Umbilical cord (tissue), 2 donors: ENCODE data around the gene SBF1. TPM values are rescaled to one million over a fixed set of nuclear protein-coding genes. Genes with fewer than 3 reads are reported as not detected.
"Not testable (repeated sequence)": the region's sequence is repeated elsewhere in the genome, so short reads cannot be mapped to it uniquely, and the experiment has no call there.

Source experiments
- DNase-seq: peaks from one replicate; pipeline ENCODE4 v3.0.0-alpha.2; 2015; ENCODE audit warnings: low spot score
- total RNA-seq: library from RNA; depleted of rRNA; stranded (reverse); fragments of >200 nt; gene quantifications from one replicate; pipeline ENCODE4 v1.2.3, GENCODE V29; 2014; ENCODE audit warnings: low replicate concordance; ENCODE audit not compliant: insufficient read depth

Gene SBF1
- total RNA-seq: 48.2 TPM

GRCh38 chr22:50474710-50475651 is at the start of gene SBF1:
TSS of gene SBF1 (minus strand) at chr22:50475035. CDS start at chr22:50474840, 195 bp downstream.
- peak; percentile 93 for DNase-seq

GRCh38 chr22:50523806-50524675 is 49.2 kb upstream of the SBF1 start:
- DNase-seq: no peak

- no peak for DNase-seq
Observed at GRCh38 chr22:50523458-50523805, 48.6 kb upstream of the SBF1 start.

- DNase-seq: no peak
Observed at GRCh38 chr22:50522806-50523438, 48.1 kb upstream of the SBF1 start.

- no peak for DNase-seq
Observed at GRCh38 chr22:50522208-50522805, 47.5 kb upstream of the SBF1 start.

- no peak for DNase-seq
Observed at GRCh38 chr22:50521710-50522109, 46.9 kb upstream of the SBF1 start.

- no peak for DNase-seq
Observed at GRCh38 chr22:50520826-50521453, 46.1 kb upstream of the SBF1 start.

- DNase-seq: not testable (repeated sequence)
Observed at GRCh38 chr22:50520184-50520583, 45.3 kb upstream of the SBF1 start.

GRCh38 chr22:50519151-50519550 is 44.3 kb upstream of the SBF1 start:
- no peak for DNase-seq

- DNase-seq: no peak
Observed at GRCh38 chr22:50518606-50519005, 43.8 kb upstream of the SBF1 start.

GRCh38 chr22:50517495-50518260 is 42.8 kb upstream of the SBF1 start:
- DNase-seq: no peak

GRCh38 chr22:50516891-50517290 is 42.1 kb upstream of the SBF1 start:
- DNase-seq: no peak

- no peak for DNase-seq
Observed at GRCh38 chr22:50516068-50516467, 41.2 kb upstream of the SBF1 start.

- no peak for DNase-seq
Observed at GRCh38 chr22:50513175-50513574, 38.3 kb upstream of the SBF1 start.

- DNase-seq: no peak
Observed at GRCh38 chr22:50508897-50509296, 34.1 kb upstream of the SBF1 start.

- peak; percentile 97 for DNase-seq
Observed at GRCh38 chr22:50507991-50508884, 33.4 kb upstream of the SBF1 start, which contains the start of gene NCAPH2. TSS of gene NCAPH2 (plus strand) at chr22:50508224. CDS start at chr22:50508338, 114 bp downstream.

- DNase-seq: no peak
Observed at GRCh38 chr22:50507421-50507990, 32.7 kb upstream of the SBF1 start, which contains the start of gene LMF2. TSS of gene LMF2 (minus strand) at chr22:50507702. CDS start at chr22:50507675, 27 bp downstream.

- DNase-seq: no peak
Observed at GRCh38 chr22:50506611-50507420, 32.0 kb upstream of the SBF1 start.
